ENCODE measurements around the gene IL4R. TPM values are rescaled to one million over a fixed set of nuclear protein-coding genes. Genes with fewer than 3 reads are reported as not detected.
A peak's percentile ranks its signal among the peaks of the same experiment; 100 is the strongest.
"Not testable (repeated sequence)": the region's sequence is repeated elsewhere in the genome, so short reads cannot be mapped to it uniquely, and the experiment has no call there.

The IL4R gene
- total RNA-seq, 1 donor from 2014 or later = 64.1 TPM

- Histone ChIP-seq H3K36me3 (no peaks in the 10 kb centered on the region), H3K27me3 (no peaks in the 10 kb centered on the region), H3K4me3 (no peak overlapping the region), H3K27ac (no peak overlapping the region), H3K4me1 (peaks cover 19% of the 10 kb centered on the region), H3K9me3 (no peaks in the 10 kb centered on the region)
- TF ChIP-seq POLR2AphosphoS5 (IDR thresholded peaks at IDR 0.05; ENCODE audit: insufficient read depth in 1 of 2, low read depth in 1 of 2) = no peak
- TF ChIP-seq CTCF (IDR thresholded peaks at IDR 0.05) = no peak
- TF ChIP-seq POLR2A (IDR thresholded peaks at IDR 0.05) = no peak
- intact Hi-C loops (cut with DNase I) = no loop called here
- DNase-seq (ENCODE audit: extremely low spot score in 2 of 2) = peak in 1 of 2 donors; percentile 93
Measured at GRCh38 chr16:27405546-27406451, 92.0 kb downstream of the IL4R start.

- no peaks in the 10 kb centered on the region for H3K27me3 ChIP-seq
- no peak overlapping the region for H3K4me3 ChIP-seq
- H3K4me1 ChIP-seq = peaks cover 11% of the 10 kb centered on the region
- no peak overlapping the region for H3K27ac ChIP-seq
- intact Hi-C loops (cut with DNase I) = no loop called here
- no peak for DNase-seq (ENCODE audit: extremely low spot score in 2 of 2)
- TF ChIP-seq POLR2A (IDR thresholded peaks at IDR 0.05) = no peak
- H3K9me3 ChIP-seq = no peaks in the 10 kb centered on the region
- H3K36me3 ChIP-seq = no peaks in the 10 kb centered on the region
Measured at GRCh38 chr16:27406511-27407128, 92.8 kb downstream of the IL4R start.

- no peak for DNase-seq (ENCODE audit: extremely low spot score in 2 of 2)
- Histone ChIP-seq H3K4me1 (peaks cover 6% of the 10 kb centered on the region), H3K9me3 (no peaks in the 10 kb centered on the region), H3K36me3 (no peaks in the 10 kb centered on the region), H3K27ac (no peak overlapping the region), H3K27me3 (no peaks in the 10 kb centered on the region), H3K4me3 (no peak overlapping the region)
- TF ChIP-seq CTCF (IDR thresholded peaks at IDR 0.05) (no peak), POLR2A (IDR thresholded peaks at IDR 0.05) (no peak), POLR2AphosphoS5 (IDR thresholded peaks at IDR 0.05; ENCODE audit: insufficient read depth in 1 of 2, low read depth in 1 of 2) (no peak)
- intact Hi-C loops (cut with DNase I) = no loop called here
Measured at GRCh38 chr16:27407133-27407532, 93.4 kb downstream of the IL4R start.

GRCh38 chr16:27408012-27408601, 94.3 kb downstream of the IL4R start:
- TF ChIP-seq POLR2A (IDR thresholded peaks at IDR 0.05) (no peak), CTCF (IDR thresholded peaks at IDR 0.05) (no peak), POLR2AphosphoS5 (IDR thresholded peaks at IDR 0.05; ENCODE audit: insufficient read depth in 1 of 2, low read depth in 1 of 2) (no peak)
- no peak for DNase-seq (ENCODE audit: extremely low spot score in 2 of 2)
- no peaks in the 10 kb centered on the region for H3K36me3 ChIP-seq
- no peak overlapping the region for H3K4me3 ChIP-seq
- intact Hi-C loops (cut with DNase I) = no loop called here
- H3K4me1 ChIP-seq = no peaks in the 10 kb centered on the region
- no peaks in the 10 kb centered on the region for H3K9me3 ChIP-seq
- H3K27ac ChIP-seq = no peak overlapping the region
- H3K27me3 ChIP-seq = no peaks in the 10 kb centered on the region

- no peaks in the 10 kb centered on the region for H3K36me3 ChIP-seq
- no peaks in the 10 kb centered on the region for H3K4me1 ChIP-seq
- no peaks in the 10 kb centered on the region for H3K27me3 ChIP-seq
- intact Hi-C loops (cut with DNase I) = no loop called here
- TF ChIP-seq CTCF (IDR thresholded peaks at IDR 0.05) = no peak
- no peak for TF ChIP-seq POLR2AphosphoS5 (IDR thresholded peaks at IDR 0.05; ENCODE audit: insufficient read depth in 1 of 2, low read depth in 1 of 2)
- no peak for TF ChIP-seq POLR2A (IDR thresholded peaks at IDR 0.05)
- DNase-seq (ENCODE audit: extremely low spot score in 2 of 2) = no peak
- no peak overlapping the region for H3K4me3 ChIP-seq
- H3K9me3 ChIP-seq = no peaks in the 10 kb centered on the region
- no peak overlapping the region for H3K27ac ChIP-seq
Measured at GRCh38 chr16:27408602-27409031, 94.8 kb downstream of the IL4R start.

- DNase-seq (ENCODE audit: extremely low spot score in 2 of 2); H3K36me3 ChIP-seq; intact Hi-C loops (cut with DNase I); H3K9me3 ChIP-seq; H3K27ac ChIP-seq; H3K27me3 ChIP-seq; H3K4me3 ChIP-seq; H3K4me1 ChIP-seq: not testable (repeated sequence)
Measured at GRCh38 chr16:27409958-27410357, 96.2 kb downstream of the IL4R start.
